Forelimb muscle (tissue), 1 donor: ENCODE measurements around the gene TNNC1. TPM values are rescaled to one million over a fixed set of nuclear protein-coding genes. Genes with fewer than 3 reads are reported as not detected.

Experiments used
- DNase-seq: peaks from one replicate; pipeline ENCODE4 v3.0.0-alpha.2; 2013; ENCODE audit warnings: low read depth
- polyA plus RNA-seq: library from polyadenylated mRNA; unstranded; fragments of 120-200 nt; gene quantifications from one replicate; pipeline ENCODE4 v1.2.1, GENCODE V29; 2013; ENCODE audit not compliant: insufficient read length

The TNNC1 gene
- polyA plus RNA-seq, 1 donor = 671 TPM

GRCh38 chr3:52443791-52444687 is 9.8 kb downstream of the TNNC1 start:
- DNase-seq = no peak

- no peak for DNase-seq
These were observed 10.6 kb downstream of the TNNC1 start for GRCh38 chr3:52443268-52443610.

- no peak for DNase-seq
These were observed 11.2 kb downstream of the TNNC1 start for GRCh38 chr3:52442409-52443267.

DNA sequence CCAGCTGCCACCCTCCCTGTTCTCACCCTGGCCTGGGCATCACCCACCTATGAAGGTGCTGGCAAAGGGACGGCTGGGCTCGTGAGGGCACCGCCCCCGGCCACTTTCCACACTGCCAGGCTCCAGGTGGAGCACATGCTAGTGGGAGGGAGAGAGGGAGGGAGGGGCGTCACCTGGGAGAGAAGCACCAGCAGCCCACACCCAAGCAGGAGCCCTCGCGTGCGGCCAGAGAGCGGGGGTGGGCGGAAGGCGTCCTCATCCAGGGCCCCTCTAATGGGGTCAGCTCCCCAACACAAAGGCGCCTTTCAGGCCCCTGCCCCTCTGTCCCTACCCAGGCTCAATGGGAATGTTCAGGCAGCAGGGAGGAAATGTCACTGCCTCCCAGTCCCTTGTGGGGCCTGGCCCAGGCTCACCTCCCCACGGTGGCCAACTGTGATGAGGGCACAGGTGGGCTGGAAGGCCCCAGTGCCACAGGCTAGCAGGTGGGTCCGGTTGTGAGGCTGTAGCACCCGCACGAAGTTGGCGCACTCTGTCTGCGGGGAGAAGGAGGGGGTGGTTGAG is 12.0 kb downstream of the TNNC1 start:
- DNase-seq = no peak

DNA sequence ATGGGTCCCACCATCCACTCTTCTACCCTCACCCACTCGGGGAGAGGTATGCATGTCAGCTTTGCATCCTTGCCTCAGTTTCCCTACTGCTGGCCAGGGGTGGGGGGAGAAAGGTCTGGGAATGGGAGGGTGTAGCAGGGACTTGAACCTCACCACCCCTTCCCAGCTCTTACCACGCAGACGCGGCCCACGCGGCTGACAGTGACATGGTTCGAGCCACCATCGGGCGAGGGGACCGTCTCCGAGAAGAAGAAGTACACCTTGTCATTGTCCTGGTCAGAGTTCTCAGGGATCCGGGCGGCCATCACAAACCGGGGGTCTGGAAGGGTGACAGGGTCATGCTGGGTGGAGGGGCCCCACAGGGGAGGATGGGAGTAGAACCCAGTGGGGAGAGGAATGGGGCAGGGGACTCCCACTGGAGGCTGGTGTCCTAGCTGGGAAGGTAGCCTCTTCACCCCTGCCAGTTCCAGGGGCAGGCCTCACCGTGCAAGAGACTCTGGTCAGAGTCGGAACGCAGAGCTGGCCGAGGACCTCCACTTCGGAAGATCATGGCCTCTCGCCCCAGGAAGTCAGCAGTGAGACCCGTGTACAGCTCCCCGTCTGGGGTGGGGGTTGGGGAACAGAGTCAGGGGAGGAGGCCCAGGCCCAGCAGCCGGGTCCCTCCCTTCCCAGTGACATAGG is 12.6 kb downstream of the TNNC1 start:
- no peak for DNase-seq

- DNase-seq = no peak
These were observed 13.2 kb downstream of the TNNC1 start for GRCh38 chr3:52440671-52441070.

- DNase-seq = no peak
These were observed 13.6 kb downstream of the TNNC1 start for GRCh38 chr3:52440249-52440551.

DNA sequence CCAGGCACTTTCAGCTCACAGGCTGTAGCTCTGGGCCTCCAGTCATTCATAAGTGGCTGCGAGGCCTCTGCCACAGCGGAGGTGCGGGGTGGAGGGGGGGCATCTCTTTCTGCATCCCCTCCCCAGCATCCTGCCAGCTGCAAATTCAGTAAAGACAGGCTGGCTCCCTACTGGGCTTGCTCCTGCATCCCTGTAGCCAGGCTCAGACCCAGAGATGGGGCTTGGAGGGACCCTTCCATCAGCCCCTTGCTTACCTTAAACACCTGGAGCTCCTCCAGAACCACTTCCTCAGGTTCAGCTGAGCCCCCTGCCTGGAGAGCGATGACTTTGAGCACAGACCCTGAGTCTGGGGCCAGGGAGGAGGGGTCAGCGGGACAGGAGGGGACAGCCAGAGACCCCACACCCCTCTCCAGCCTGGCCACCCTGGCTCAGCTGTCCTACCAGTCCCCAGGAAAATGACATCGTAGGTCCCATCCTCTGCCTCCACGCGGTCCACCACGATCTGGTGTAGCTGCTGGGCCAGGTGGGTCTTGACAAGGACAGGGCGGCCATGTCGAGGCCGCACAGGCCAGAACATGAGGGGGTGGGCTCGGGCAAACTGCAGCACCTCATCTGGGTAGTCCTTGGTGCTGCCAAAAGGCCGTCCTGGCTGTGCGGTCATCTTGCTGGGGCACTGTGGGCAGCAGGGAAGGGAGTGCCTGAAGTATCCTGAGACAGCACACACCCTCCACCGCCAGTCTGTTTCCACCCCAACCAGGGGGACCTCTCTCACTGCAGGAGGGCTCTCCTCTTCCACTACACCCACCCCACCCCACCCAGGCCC is 14.2 kb downstream of the TNNC1 start:
- DNase-seq = no peak

- no peak for DNase-seq
These were observed 15.0 kb downstream of the TNNC1 start for GRCh38 chr3:52438579-52439425.

- no peak for DNase-seq
These were observed 15.8 kb downstream of the TNNC1 start for GRCh38 chr3:52438104-52438376.

DNA sequence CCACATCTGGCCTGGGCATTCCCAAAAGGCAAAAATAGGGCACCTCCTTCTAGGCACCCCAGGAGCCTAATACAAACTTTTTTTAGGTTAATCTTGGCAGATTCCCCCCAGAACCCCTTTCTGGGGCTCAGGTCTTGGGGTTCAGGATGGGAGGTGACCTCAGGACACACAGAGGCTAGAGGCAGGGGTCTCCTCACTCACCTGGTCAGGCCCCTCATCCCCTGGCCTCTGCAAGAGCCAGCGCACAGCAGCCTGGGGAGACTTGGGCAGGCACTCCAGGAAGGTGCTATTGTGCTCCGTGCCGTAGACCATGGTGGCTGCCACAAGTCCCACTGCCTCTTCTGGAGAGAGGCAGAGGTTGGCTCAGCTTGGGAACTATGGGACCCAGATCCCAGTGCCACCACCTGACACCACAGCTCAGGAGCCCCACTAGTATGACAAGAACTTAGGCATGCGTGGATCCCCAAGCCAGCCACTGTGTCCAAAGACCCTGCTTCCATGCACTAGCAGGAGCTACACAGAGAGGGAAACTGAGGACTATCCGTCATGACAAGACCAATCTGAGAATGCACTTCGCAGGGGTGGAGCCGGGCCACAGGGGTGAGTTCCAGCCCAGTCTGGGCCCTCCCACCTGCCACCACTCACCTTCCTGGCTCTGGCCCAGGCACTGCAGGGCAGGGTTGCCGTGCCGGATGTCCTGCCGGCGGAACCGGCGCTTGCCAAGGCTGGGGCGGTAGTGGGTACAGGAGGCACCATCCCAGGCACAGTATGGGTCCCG is 16.3 kb downstream of the TNNC1 start:
- DNase-seq = no peak

- DNase-seq = no peak
These were observed 17.2 kb downstream of the TNNC1 start for GRCh38 chr3:52436500-52437149.

GRCh38 chr3:52435246-52436101 is 18.4 kb downstream of the TNNC1 start:
- DNase-seq = no peak

GRCh38 chr3:52434491-52435115 is 19.2 kb downstream of the TNNC1 start:
- no peak for DNase-seq

GRCh38 chr3:52433996-52434479 is 19.8 kb downstream of the TNNC1 start:
- no peak for DNase-seq

GRCh38 chr3:52433328-52433995 is 20.4 kb downstream of the TNNC1 start:
- no peak for DNase-seq

- DNase-seq = no peak
These were observed 21.1 kb downstream of the TNNC1 start for GRCh38 chr3:52432691-52433141.
